NCI-H146 treated with DMSO at 0.1 percent for 48 hours (cell line): Measurements from ENCODE around the gene PIP5K1A.
"Not testable (repeated sequence)": the region's sequence is repeated elsewhere in the genome, so short reads cannot be mapped to it uniquely, and the experiment has no call there.

Source experiments
- DNase-seq: peaks from one replicate; lab custom pipeline; 2025; ENCODE audit not compliant: unreplicated experiment; lab: John Stamatoyannopoulos, UW

PIP5K1A gene

DNA sequence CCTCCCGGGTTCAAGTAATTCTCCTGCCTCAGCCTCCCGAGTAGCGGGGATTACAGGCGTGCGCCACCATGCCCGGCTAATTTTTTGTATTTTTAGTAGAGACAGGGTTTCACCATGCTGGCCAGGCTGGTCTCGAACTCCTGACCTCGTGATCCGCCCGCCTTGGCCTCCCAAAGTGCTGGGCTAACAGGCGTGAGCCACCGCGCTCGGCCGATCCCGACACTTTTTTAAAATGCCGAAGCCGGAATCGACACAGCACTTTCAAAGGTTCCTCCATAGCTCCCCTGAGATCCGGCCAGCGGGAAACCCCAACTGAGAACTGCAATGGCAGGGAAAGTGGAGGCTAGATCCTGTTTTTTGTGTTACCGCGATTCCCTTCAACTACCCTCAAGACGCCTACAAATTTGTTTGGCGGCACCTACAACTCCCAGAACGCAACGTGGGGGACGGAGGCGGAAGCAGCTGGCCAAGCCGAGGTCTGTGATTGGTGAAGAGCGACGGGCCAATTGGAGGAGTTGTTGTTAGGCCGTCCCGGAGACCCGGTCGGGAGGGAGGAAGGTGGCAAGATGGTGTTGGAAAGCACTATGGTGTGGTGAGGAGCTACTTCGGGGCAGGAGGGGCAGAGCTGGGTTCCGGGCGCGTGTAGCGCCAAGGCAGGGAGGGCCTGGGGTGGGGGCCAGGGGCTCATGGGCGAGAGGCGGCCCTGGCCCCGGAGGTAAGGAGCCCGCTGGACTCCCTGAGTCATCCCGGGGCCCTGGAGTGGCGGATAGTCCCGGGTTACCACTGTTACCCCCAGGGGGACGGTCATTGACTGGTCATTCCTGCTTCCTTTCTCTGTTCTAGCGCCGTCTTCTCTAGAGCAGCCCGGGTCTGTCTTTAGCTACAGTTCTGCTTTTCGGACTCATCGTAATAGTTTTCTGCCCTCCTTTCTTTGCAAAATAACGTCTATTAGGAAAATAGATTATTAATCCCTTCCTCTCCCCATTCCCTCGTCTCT, 56.2 kb downstream of the PIP5K1A start, which contains the start of gene PSMD4:
Gene PSMD4 (plus strand): TSS at position 518 of the 997 bp plus-strand sequence. CDS start 49 bp downstream, at position 567.
- DNase-seq, result peak; percentile 97

DNA sequence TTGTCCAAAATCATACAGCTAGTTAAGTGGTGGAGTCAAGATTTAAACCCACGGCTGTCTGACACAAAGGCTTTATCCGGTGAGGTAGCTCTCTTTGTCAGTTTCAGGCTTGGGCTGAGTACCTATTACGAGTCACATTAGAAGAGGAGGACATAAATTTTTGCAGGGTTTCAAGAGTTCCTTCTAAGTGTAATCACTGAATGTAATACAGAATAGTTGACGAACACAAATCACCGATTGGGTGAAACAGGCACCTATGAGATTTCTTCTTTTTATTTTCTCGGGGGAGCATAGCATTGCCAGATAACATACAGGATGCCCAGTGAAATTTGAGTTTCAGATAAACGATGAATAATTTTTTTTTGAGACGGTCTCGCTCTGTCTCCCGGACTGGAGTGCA, 57.0 kb downstream of the PIP5K1A start:
- DNase-seq, result no peak

DNA sequence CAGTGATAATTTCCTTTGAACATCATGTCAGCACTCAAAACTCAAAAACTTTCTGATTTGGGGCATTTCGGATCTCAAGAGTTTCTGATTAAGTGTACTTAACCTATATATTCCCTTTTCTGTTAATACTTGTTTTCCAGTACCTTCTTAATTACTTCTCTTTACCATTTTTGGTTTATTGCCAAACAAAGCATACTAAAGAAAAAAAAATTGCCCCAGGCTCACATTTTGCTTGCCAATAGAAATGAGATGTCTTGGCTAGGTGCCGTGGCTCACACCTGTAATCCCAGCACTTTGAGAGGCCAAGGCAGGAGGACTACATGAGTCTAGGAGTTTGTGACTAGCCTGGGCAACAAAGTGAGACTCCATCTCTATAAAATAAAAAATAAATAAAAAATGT, 61.0 kb downstream of the PIP5K1A start:
- no peak for DNase-seq

DNA sequence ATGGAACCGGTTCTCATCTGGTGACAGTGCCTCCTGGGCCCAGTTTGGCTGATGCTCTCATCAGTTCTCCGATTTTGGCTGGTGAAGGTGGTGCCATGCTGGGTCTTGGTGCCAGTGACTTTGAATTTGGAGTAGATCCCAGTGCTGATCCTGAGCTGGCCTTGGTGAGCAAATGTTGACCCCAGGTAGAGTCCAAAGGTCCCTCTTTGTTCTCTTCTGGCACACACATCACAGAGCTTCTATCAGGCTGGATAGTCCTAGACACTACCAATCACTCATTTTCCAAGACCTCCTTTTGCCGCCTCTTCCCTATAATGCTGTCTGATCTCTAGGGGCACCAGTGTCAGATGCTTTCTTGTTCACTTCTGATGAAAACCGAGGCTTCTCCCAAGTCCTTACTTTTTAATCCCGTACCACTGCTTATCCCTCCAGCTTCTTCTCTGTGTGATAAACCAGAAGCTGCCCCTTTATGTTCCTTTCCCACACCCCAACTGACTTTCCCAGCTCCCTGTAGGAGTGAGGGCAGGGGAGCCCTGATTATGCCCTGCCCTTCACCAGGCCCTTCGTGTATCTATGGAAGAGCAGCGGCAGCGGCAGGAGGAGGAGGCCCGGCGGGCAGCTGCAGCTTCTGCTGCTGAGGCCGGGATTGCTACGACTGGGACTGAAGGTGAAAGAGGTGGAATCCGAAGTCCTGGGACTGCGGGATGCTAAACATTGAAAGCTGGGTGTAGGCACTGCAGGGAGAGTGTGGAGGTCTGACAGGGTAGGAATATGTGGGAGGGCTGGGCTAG, 67.3 kb downstream of the PIP5K1A start:
- DNase-seq, result no peak

DNA sequence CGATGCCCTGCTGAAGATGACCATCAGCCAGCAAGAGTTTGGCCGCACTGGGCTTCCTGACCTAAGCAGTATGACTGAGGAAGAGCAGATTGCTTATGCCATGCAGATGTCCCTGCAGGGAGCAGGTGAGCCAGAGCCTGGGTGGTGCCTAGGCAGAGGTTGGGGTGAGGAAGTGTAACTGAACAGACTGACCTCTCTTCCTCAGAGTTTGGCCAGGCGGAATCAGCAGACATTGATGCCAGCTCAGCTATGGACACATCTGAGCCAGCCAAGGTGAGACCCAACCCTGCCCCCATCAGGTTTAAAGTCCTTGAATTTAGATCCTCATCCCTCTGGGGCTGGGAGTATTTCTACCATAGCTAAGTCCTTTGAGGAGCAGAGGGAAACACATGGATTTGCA, 68.0 kb downstream of the PIP5K1A start:
- no peak for DNase-seq

DNA sequence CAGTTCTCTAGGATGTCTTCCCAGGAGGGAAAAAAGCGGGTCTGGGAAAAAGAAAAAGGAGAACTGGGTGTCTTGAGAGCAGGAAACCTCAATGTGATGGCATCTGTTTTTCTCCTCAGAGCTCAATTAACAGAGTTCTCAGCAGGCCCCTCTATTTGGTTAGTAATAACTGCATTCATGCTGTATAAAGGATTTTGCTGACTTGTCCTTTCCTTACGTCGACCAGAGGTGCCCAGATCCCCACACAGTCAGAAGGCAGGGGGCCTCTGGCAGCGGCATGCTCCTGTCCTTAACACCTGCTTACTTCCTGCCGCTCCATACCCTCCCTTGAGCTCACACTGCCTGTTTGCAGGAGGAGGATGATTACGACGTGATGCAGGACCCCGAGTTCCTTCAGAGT, 68.5 kb downstream of the PIP5K1A start:
- DNase-seq, result no peak

DNA sequence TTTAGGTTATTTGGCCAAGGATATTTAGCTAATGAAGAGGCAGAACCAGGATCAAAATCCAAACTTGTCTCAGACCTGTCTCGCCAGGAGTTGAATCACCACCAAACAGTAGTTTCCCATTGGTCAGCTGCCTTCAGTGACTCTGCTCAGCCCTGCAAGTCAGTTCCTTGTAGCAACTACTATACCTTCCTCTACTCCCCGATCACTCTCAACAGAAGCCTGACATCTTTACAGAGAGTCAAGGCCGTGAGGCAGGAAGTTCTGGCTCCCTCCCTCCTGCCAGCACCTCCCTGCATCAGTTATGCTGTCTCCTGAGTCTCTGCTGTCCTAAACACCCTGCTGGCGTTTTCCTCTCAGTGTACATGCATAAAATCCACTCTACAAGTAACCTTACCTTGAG, 69.4 kb downstream of the PIP5K1A start:
- no peak for DNase-seq

DNA sequence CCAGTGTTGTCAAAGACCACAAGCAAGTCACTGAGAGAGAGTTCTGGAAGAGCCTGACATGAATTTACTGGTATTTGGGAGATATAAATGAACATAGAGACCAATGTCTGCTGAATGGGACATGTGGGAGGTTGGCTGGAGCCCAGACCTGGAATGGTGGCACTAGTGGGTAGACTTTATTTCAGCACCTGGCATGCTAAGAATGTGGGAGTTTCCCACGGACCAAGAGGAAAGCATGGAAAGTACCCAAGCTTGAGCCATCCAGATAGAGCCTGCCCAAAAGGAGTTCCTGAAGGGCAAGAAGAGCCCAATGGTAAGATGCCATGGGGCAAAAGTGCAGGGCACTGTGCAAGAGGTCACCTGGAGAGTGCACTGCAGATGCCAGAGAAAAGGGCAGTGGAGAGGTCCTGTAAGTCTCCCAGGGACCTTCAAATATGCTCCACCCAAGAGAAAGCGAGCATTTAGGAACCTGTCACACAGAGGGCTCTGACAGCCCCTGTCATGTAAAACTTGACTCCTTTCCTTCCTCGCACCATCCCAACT, 75.6 kb downstream of the PIP5K1A start:
- DNase-seq, result no peak

DNA sequence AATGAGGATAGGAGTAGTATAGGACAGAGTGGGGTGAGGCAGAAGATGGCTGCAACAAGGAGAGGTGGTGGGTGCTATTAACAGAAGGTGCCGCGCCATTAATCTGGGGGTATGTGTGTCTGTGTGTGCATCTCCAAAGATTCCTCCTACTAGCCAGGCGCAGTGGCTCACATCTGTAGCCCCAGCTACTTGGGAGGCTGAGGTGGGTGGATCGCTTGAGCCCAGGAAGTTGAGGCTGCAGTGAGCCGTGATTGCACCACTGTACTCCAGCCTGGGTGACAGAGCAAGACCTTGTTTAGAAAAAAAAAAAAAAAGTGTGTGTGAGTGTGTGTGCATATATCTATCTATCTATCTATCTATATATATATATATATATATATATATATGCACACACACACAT, 77.0 kb downstream of the PIP5K1A start:
- DNase-seq, result not testable (repeated sequence)

DNA sequence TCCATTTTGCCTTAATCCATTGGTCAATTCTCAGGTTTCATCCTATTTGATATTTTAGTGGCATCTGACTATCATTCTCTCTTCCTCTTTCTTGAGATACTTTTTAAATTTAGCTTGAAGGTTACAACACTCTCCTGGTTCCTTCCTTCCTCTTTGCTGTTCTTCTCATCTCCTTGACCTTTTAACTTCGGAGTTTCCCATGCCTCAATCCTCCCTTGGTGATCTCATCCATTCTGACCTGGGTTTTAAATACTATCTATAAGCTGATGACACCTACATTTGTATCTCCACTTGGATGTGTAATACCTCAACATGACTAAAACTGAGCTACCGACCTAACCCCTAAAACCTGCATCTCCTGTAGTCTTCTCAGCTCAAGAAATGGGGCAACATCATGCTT, 78.9 kb downstream of the PIP5K1A start:
- no peak for DNase-seq

DNA sequence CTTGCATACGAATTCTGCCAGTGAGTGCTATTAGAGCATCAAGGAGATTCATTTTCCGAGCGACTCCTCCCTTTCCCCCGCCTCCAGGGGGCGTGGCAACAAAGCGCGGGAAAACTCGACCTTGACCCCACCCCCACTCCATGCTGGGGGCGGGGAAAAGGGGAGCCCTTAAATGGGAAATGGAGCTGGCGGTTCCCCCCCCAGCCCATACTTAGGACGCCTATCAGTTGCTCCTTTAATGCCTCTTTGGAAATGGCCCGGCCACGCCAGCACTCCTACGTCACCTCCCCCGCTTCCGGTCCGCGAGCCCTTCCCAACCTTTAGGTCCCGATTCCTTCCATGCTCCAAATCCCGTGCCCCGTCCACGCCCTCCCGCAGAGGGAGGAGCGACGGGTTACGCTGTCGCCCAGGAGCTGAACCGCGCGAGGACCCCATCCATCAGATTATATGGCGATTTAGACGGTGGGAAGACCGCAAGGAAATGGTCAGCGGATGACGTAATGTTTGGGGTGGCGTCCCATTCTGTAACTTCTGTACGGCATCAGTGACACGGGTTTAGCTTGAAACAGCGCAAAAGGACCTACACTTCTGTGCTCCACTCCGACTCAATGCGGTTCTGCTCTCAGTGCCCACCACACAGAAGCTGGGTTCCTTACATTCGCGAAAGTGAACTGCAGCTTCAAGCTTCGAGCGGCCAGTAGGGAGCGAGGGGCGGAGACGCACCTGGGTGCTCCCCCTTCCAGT, 83.0 kb downstream of the PIP5K1A start:
- DNase-seq, result peak; percentile 94

DNA sequence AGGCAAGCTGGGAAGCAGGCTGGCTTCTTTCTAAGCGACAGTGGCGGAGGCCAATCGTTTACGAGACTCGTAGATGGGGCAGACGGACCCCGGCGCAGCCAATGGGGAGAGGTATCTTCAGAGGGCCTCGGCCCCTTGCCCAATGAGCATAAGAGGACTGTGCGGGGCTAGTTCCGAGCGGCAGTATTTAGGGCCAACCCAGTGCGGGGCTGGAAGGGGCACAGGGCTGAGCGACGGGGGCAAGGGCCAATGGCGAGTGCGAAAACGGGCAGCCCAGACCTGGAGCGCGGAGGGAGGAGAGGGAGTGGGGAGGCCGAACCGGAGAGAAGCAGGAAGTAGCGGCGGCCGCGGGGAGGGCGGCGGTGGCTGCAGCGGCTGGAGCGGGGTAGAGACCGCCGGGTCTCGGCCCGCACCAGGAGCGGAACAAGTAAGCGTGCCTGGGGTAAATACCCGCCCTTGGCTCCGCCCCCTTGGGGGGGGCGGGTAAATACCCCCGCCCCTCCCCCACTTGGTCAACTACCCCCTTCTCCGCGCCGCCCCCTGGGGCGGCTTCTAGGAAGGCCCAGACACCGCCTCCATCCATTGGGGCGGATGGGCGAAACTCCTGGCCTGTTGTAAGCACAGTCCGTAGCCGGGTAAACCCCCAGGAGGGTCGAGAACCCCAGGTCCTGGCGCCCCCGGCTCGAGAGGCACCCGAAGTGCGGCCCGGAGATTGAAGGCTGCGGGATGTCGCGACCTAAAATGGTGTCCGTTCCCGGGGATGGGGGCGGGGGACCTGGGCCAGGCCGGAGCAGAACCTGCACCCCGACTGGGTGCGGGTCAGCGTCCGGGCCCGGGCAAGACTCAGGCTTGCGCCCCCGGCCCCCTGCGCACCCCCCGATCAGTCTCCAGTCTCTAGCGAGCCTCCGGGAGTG, 83.9 kb downstream of the PIP5K1A start, which contains the start of gene ZNF687:
Gene ZNF687 (plus strand): TSS at position 331 of the 914 bp plus-strand sequence. CDS start 3,993 bp downstream, outside the sequence.
- peak; percentile 99 for DNase-seq

DNA sequence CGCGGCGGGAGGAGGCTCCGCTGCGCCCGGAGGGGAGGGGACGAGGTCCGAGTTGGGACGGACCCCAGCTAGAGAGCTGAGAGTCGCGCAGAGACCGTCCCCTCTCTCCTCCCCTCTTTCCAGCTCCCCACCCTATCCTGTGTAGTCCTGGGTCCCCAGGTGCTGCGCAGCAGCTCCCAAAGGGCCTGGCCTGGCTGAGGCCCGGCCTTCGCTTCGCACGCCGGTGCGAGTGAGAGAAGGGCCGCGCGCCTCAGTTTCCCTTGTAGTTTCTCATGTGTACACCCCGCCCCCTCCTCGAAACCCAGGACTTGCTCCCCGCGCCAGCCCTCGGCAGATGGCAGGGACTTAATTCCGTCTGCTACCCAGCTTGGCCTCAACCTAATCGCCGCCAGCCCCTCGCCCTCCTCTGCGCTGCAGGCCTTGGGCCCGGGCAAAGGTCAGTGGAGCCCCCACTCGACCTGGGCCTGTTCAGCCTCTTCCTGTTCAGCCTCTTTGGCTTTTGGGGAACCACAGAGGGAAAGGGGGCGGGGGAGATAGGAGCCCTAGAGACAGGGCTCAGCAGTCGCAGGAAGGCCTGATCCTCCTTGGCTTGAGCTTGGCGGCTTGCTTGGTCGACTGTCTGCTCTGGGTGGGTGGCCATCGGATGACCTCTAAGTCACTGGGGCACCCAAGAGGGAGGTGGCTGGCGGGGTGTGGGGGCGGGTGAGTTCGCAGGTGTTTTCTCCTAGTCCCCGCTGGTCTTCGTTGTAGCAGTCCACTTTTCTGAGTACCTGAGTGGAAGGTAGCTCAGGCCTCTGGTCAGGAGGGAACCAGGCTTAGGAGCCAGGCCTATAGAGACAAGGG, 84.8 kb downstream of the PIP5K1A start:
- no peak for DNase-seq

DNA sequence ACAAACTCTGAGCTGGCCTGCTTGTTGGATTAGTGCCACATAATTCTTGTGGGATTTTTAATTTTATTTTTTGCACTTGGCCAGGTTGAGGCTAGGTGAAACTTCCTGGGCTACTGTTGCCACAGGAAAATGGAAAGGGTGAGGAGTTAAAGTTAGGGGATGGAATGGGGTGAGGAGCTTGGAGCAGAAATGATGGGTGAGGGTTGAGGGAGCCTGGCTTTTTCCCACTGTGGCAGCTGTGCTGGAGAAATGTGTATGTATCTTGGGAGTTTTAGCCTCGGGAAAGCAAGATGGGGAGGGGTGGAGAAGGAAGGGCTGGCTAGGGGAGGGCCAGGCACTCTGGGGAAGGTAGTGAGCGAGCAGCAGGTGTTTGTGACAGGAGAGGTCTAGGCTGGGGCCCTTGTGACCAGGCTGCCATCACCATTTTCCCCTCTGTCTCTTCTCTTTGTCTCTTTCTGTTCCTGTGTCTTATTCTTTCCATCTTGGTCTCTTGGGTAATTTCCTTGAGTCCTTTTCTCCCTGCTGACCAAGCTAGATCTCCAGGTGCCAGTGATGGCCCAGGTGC, 85.7 kb downstream of the PIP5K1A start:
- DNase-seq, result no peak

DNA sequence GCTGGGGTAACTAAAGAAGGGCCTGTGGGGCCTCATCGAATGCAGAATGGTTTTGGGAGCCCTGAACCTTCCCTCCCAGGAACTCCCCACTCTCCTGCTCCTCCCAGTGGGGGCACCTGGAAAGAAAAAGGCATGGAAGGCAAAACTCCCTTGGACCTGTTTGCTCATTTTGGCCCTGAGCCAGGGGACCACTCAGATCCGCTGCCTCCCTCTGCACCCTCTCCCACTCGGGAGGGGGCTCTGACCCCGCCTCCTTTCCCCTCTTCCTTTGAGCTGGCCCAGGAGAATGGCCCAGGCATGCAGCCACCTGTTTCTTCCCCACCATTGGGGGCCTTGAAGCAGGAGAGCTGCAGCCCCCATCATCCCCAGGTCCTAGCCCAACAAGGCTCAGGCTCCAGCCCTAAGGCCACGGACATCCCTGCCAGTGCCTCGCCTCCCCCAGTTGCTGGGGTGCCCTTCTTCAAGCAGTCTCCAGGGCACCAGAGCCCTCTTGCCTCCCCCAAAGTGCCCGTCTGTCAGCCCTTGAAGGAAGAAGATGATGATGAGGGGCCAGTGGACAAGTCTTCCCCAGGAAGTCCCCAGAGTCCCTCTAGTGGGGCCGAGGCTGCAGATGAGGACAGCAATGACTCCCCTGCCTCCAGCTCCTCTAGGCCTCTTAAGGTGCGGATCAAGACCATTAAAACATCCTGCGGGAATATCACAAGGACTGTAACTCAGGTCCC, 88.4 kb downstream of the PIP5K1A start:
- no peak for DNase-seq

DNA sequence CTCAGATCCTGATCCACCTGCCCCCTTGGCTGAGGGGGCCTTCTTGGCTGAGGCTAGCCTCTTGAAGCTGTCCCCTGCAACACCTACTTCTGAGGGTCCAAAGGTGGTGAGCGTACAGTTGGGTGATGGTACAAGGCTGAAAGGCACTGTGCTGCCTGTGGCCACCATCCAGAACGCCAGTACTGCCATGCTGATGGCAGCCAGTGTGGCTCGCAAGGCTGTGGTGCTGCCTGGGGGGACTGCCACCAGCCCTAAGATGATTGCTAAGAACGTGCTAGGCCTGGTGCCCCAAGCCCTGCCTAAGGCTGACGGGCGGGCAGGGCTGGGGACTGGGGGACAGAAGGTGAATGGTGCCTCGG, 89.0 kb downstream of the PIP5K1A start:
- DNase-seq, result no peak

DNA sequence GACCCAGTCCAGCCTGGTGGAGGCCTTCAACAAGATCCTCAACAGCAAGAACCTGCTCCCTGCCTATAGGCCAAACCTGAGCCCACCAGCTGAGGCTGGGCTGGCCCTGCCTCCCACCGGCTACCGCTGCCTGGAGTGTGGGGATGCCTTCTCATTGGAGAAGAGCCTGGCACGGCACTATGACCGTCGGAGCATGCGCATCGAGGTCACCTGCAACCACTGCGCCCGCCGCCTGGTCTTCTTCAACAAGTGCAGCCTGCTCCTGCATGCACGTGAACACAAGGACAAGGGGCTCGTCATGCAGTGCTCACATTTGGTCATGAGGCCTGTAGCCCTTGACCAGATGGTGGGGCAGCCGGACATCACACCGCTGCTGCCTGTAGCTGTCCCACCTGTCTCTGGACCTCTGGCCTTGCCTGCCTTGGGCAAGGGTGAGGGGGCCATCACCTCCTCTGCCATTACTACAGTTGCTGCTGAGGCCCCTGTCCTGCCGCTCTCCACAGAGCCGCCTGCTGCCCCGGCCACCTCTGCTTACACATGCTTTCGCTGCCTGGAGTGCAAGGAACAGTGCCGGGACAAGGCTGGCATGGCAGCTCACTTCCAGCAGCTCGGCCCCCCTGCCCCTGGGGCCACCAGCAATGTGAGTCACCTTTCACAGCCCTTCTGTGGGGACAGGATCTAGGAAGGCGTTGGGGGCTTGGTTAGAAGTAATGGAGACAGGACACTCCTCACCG, 89.6 kb downstream of the PIP5K1A start:
- no peak for DNase-seq
